Measurements from ENCODE around the gene NOS1AP. TPM values are rescaled to one million over a fixed set of nuclear protein-coding genes. Genes with fewer than 3 reads are reported as not detected.
A peak's percentile ranks its signal among the peaks of the same experiment; 100 is the strongest.

NOS1AP gene
- total RNA-seq, 1 experiment from 2014 or later, result 14.7 TPM

GRCh38 chr1:162075862-162076261 lies 6.4 kb downstream of the NOS1AP start (continued):
- TF ChIP-seq OVOL2 (CRISPR knock-in tag; IDR thresholded peaks at IDR 0.05; ENCODE audit: borderline replicate concordance) (no peak), RELA (CRISPR knock-in tag; IDR thresholded peaks at IDR 0.05; ENCODE audit: borderline replicate concordance) (no peak), ZSCAN18 (CRISPR knock-in tag; IDR thresholded peaks at IDR 0.05) (no peak)

GRCh38 chr1:162077648-162078299 lies 8.3 kb downstream of the NOS1AP start:
- H3K9me3 Mint-ChIP-seq, result peaks cover 19% of the 10 kb centered on the region
- no peak overlapping the region for H3K4me3 Mint-ChIP-seq
- POLR2A ChIA-PET, result no interaction called here
- CTCF ChIA-PET, result no interaction called here
- peak overlapping the region; percentile 54; the same call in 1 of the 2 replicates for H3K27ac Mint-ChIP-seq
- peak; percentile 52 for ATAC-seq
- peaks cover 30% of the 10 kb centered on the region for H3K36me3 Mint-ChIP-seq
- DNase-seq (ENCODE audit: low spot score), result no peak
- no peaks in the 10 kb centered on the region; the same call in 1 of the 2 replicates for H3K27me3 Mint-ChIP-seq (ENCODE audit: low read depth)
- peaks cover 53% of the 10 kb centered on the region for H3K4me1 Mint-ChIP-seq
- TF ChIP-seq ZNF425 (CRISPR knock-in tag; conservative IDR thresholded peaks at IDR 0.05) (no peak), FOXP4 (CRISPR knock-in tag; IDR thresholded peaks at IDR 0.05) (no peak), GTF2I (CRISPR knock-in tag; conservative IDR thresholded peaks at IDR 0.05) (no peak), ZMAT4 (CRISPR knock-in tag; IDR thresholded peaks at IDR 0.05) (no peak), E2F4 (CRISPR knock-in tag; IDR thresholded peaks at IDR 0.05; ENCODE audit: borderline replicate concordance, low read depth) (no peak), TEAD1 (CRISPR knock-in tag; IDR thresholded peaks at IDR 0.05) (no peak), ZNF219 (CRISPR knock-in tag; IDR thresholded peaks at IDR 0.05; ENCODE audit: borderline replicate concordance) (no peak), ATF2 (CRISPR knock-in tag; IDR thresholded peaks at IDR 0.05; ENCODE audit: borderline replicate concordance, low read depth) (no peak), GRHL2 (CRISPR knock-in tag; IDR thresholded peaks at IDR 0.05; ENCODE audit: insufficient replicate concordance, severe bottlenecking) (no peak), ZNF416 (CRISPR knock-in tag; IDR thresholded peaks at IDR 0.05) (no peak), ZBTB21 (CRISPR knock-in tag; IDR thresholded peaks at IDR 0.05; ENCODE audit: borderline replicate concordance) (no peak), AR (CRISPR knock-in tag; IDR thresholded peaks at IDR 0.05) (no peak), ZNF281 (CRISPR knock-in tag; IDR thresholded peaks at IDR 0.05) (no peak)

All from WTC11 (cell line).